Measurements from ENCODE around the gene PRKCI. TPM values are rescaled to one million over a fixed set of nuclear protein-coding genes. Genes with fewer than 3 reads are reported as not detected.

Gene PRKCI
- total RNA-seq, 2 donors from 2014 or later = 34.4 to 48.2 TPM

GRCh38 chr3:170309046-170309445, 86.8 kb downstream of the PRKCI start:
- intact Hi-C loops (cut with DNase I) = no loop called here
- H3K4me3 ChIP-seq = no peak overlapping the region
- H3K9me3 ChIP-seq = no peaks in the 10 kb centered on the region
- DNase-seq = no peak
- H3K36me3 ChIP-seq = no peaks in the 10 kb centered on the region
- TF ChIP-seq, protein P1, sequence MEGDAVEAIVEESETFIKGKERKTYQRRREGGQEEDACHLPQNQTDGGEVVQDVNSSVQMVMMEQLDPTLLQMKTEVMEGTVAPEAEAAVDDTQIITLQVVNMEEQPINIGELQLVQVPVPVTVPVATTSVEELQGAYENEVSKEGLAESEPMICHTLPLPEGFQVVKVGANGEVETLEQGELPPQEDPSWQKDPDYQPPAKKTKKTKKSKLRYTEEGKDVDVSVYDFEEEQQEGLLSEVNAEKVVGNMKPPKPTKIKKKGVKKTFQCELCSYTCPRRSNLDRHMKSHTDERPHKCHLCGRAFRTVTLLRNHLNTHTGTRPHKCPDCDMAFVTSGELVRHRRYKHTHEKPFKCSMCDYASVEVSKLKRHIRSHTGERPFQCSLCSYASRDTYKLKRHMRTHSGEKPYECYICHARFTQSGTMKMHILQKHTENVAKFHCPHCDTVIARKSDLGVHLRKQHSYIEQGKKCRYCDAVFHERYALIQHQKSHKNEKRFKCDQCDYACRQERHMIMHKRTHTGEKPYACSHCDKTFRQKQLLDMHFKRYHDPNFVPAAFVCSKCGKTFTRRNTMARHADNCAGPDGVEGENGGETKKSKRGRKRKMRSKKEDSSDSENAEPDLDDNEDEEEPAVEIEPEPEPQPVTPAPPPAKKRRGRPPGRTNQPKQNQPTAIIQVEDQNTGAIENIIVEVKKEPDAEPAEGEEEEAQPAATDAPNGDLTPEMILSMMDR (IDR thresholded peaks at IDR 0.05) = no peak
- no peak overlapping the region for H3K9ac ChIP-seq (ENCODE audit: low read depth in 2 of 2, low read length in 2 of 2)
- no peaks in the 10 kb centered on the region for H3K4me1 ChIP-seq
- H3K27ac ChIP-seq = no peak overlapping the region
- no peaks in the 10 kb centered on the region for H3K27me3 ChIP-seq

- intact Hi-C loops (cut with DNase I) = loop anchor here (10.0 kb wide), 2 partner anchors 47 to 497 kb away; no protein-coding TSS in a partner anchor
- TF ChIP-seq, protein P1 (IDR thresholded peaks at IDR 0.05) = no peak
- Histone ChIP-seq H3K27ac (no peak overlapping the region), H3K27me3 (no peaks in the 10 kb centered on the region), H3K36me3 (no peaks in the 10 kb centered on the region), H3K9me3 (no peaks in the 10 kb centered on the region), H3K4me3 (no peak overlapping the region), H3K9ac (ENCODE audit: low read depth in 2 of 2, low read length in 2 of 2) (no peak overlapping the region), H3K4me1 (no peaks in the 10 kb centered on the region)
- DNase-seq = no peak
Measured at GRCh38 chr3:170317954-170318353, 95.7 kb downstream of the PRKCI start.

- H3K27ac ChIP-seq = no peak overlapping the region
- H3K4me3 ChIP-seq = no peak overlapping the region
- no peak for DNase-seq
Measured at GRCh38 chr3:170320461-170321121, 98.4 kb downstream of the PRKCI start.

DNA sequence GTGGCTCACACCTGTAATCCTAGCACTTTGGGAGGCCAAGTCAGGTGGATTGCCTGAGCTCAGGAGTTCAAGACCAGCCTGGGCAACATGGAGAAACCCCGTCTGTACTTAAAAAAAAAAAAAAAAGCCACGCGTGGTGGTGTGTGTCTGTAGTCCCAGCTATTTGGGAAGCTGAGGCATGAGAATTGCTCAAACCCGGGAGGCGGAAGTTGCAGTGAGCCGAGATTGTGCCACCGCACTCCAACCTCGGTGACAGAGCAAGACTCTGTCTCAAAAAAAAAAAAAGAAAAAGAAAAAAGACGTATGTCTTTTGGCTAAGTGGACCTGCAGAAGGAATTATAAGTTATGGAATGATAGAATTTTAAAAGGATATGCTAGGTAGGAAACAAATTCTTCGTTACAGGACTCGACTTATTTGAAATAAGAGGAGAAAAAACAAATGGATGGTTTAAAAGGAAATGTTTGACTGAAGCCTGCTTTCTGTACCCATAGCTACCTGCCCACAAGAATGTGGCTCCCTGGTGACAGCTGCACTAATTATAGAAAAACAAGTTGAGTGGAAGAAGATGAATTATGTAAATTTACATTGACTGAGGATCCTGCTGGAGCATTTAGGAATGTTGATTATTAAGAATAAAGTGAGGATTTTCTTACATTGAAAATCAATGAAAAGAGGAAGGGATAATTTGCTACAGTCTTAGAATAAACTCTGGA, 99.3 kb downstream of the PRKCI start:
- H3K36me3 ChIP-seq = no peaks in the 10 kb centered on the region
- no peak for DNase-seq
- intact Hi-C loops (cut with DNase I) = no loop called here
- no peaks in the 10 kb centered on the region for H3K9me3 ChIP-seq
- no peaks in the 10 kb centered on the region for H3K4me1 ChIP-seq
- TF ChIP-seq, protein P1 (IDR thresholded peaks at IDR 0.05) = no peak
- H3K9ac ChIP-seq (ENCODE audit: low read depth in 2 of 2, low read length in 2 of 2) = no peak overlapping the region
- no peak overlapping the region for H3K27ac ChIP-seq
- H3K27me3 ChIP-seq = no peaks in the 10 kb centered on the region
- H3K4me3 ChIP-seq = no peak overlapping the region

More at GRCh38 chr3:170320461-170321121, 98.4 kb downstream of the PRKCI start:
- intact Hi-C loops (cut with DNase I) = no loop called here
- TF ChIP-seq, protein P1 (IDR thresholded peaks at IDR 0.05) = no peak
- Histone ChIP-seq H3K27me3 (no peaks in the 10 kb centered on the region), H3K36me3 (no peaks in the 10 kb centered on the region), H3K9me3 (no peaks in the 10 kb centered on the region), H3K9ac (ENCODE audit: low read depth in 2 of 2, low read length in 2 of 2) (no peak overlapping the region), H3K4me1 (no peaks in the 10 kb centered on the region)

- H3K27me3 ChIP-seq = no peaks in the 10 kb centered on the region
- H3K36me3 ChIP-seq = no peaks in the 10 kb centered on the region
- H3K9me3 ChIP-seq = no peaks in the 10 kb centered on the region
- intact Hi-C loops (cut with DNase I) = no loop called here
- no peak overlapping the region for H3K27ac ChIP-seq
- no peaks in the 10 kb centered on the region for H3K4me1 ChIP-seq
- TF ChIP-seq, protein P1 (IDR thresholded peaks at IDR 0.05) = no peak
- no peak overlapping the region for H3K4me3 ChIP-seq
- DNase-seq = no peak
- H3K9ac ChIP-seq (ENCODE audit: low read depth in 2 of 2, low read length in 2 of 2) = no peak overlapping the region
Measured at GRCh38 chr3:170322566-170323269, 100.5 kb downstream of the PRKCI start.
